ENCODE data around the gene RNF186. TPM values are rescaled to one million over a fixed set of nuclear protein-coding genes. Genes with fewer than 3 reads are reported as not detected.

Gene RNF186
- total and polyA plus RNA-seq, 2 donors (not counting 1 experiment from before 2014, with no cell fraction given): not detected

DNA sequence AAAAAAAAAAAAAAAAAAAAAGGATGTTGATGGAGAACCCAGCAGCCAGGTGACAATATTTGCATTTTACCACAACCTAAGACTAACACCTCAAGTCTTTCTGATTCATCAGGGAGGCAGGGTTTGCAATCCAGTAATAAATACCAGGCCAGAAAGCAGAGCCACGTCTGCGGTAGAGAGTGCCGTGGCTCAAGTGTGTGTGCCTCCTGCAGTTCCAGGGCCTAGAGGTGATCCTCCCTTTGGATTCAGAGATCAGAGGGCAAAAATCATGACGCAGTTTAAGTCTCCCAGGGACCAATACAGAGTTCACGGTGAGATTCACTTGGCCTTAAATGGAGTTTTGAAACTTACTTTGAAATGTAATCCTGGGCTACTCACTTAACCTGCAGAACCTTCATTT lies 50.2 kb downstream of the RNF186 start:
- H3K4me1 Mint-ChIP-seq: peaks cover 5% of the 10 kb centered on the region
- no peaks in the 10 kb centered on the region for H3K4me1 ChIP-seq (ENCODE audit: control insufficient read depth in 2 of 2, insufficient read depth in 2 of 2, low read length in 2 of 2)
- no peaks in the 10 kb centered on the region for H3K27me3 ChIP-seq (replicated peaks in 1 of 4; ENCODE audit: control extremely low read depth in 1 of 4, control insufficient read depth in 3 of 4, insufficient read depth in 4 of 4, low read length in 3 of 4)
- H3K79me2 ChIP-seq (ENCODE audit: control insufficient read depth, insufficient read depth, low read length): no peaks in the 10 kb centered on the region
- no peak overlapping the region for H3K4me3 Mint-ChIP-seq
- no peak for TF ChIP-seq EZH2 (IDR thresholded peaks at IDR 0.05; ENCODE audit: borderline replicate concordance, insufficient read depth, low read depth, low read length, poor library complexity, severe bottlenecking)
- TF ChIP-seq, protein P1, sequence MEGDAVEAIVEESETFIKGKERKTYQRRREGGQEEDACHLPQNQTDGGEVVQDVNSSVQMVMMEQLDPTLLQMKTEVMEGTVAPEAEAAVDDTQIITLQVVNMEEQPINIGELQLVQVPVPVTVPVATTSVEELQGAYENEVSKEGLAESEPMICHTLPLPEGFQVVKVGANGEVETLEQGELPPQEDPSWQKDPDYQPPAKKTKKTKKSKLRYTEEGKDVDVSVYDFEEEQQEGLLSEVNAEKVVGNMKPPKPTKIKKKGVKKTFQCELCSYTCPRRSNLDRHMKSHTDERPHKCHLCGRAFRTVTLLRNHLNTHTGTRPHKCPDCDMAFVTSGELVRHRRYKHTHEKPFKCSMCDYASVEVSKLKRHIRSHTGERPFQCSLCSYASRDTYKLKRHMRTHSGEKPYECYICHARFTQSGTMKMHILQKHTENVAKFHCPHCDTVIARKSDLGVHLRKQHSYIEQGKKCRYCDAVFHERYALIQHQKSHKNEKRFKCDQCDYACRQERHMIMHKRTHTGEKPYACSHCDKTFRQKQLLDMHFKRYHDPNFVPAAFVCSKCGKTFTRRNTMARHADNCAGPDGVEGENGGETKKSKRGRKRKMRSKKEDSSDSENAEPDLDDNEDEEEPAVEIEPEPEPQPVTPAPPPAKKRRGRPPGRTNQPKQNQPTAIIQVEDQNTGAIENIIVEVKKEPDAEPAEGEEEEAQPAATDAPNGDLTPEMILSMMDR (IDR thresholded peaks at IDR 0.05): no peak
- H3K36me3 ChIP-seq (replicated peaks in 1 of 2; ENCODE audit: control extremely low read depth in 1 of 2, control insufficient read depth in 1 of 2, extremely low read depth in 1 of 2, insufficient read depth in 2 of 2, low read length in 1 of 2): peaks cover 0 to 12% of the 10 kb centered on the region in 2 experiments
- 81% methylated on average over 5 of the region's 5 CpGs for WGBS (ENCODE audit: insufficient coverage)
- H3K9ac ChIP-seq (ENCODE audit: low read length): no peak overlapping the region
- POLR2A ChIA-PET: no interaction called here
- no peak for ATAC-seq (ENCODE audit: low read depth)
- H3K9me3 Mint-ChIP-seq (ENCODE audit: insufficient read depth): no peaks in the 10 kb centered on the region
- H3K4me2 ChIP-seq (replicated peaks; ENCODE audit: low read depth, low read length, poor library complexity, severe bottlenecking): no peak overlapping the region
- DNase-seq: no peak
- CTCF ChIA-PET: interaction anchor here (1.1 kb wide), 1 partner anchor 9 kb away, joined by 3 read pairs; no protein-coding TSS in a partner anchor
- H3K9me3 ChIP-seq (ENCODE audit: control extremely low read depth in 1 of 3, control insufficient read depth in 2 of 3, insufficient read depth in 1 of 3, low read length in 2 of 3): no peaks in the 10 kb centered on the region
- no peaks in the 10 kb centered on the region for H3K27me3 Mint-ChIP-seq
- no peak overlapping the region for H3K4me3 ChIP-seq (ENCODE audit: control extremely low read depth in 1 of 5, extremely low read depth in 1 of 5, insufficient read depth in 1 of 5, low read depth in 2 of 5, low read length in 4 of 5)
- H4K20me1 ChIP-seq (ENCODE audit: control insufficient read depth, insufficient read depth, low read length, poor library complexity, severe bottlenecking): no peaks in the 10 kb centered on the region
- no peak overlapping the region for H3K27ac Mint-ChIP-seq
- H2AFZ ChIP-seq (ENCODE audit: insufficient read depth, low read depth, low read length, poor library complexity, severe bottlenecking): no peak overlapping the region
- intact Hi-C loops (cut with micrococcal nuclease): no loop called here
- no peak overlapping the region for H3K27ac ChIP-seq (ENCODE audit: low read length in 2 of 2)

Other genes starting within 250 kb of the RNF186 start
- 0.74 TPM in 1 of 2 replicates, not detected in the other for gene NBL1, start 171.0 kb downstream of the RNF186 start, total RNA-seq
- gene NBL1, start 171.0 kb downstream of the RNF186 start, polyA plus RNA-seq: 0.66 and 0.97 TPM in 2 replicates
- not detected in 2 replicates for gene HTR6, start 150.4 kb downstream of the RNF186 start, total RNA-seq
- not detected in 2 replicates for gene HTR6, start 150.4 kb downstream of the RNF186 start, polyA plus RNA-seq
- gene TMCO4, start 15.4 kb downstream of the RNF186 start, total RNA-seq: 30.4 and 31.3 TPM in 2 replicates
- 17.3 and 21.7 TPM in 2 replicates for gene TMCO4, start 15.4 kb downstream of the RNF186 start, polyA plus RNA-seq
- gene OTUD3, start 67.1 kb upstream of the RNF186 start, total RNA-seq: 19.0 and 19.6 TPM in 2 replicates
- gene OTUD3, start 67.1 kb upstream of the RNF186 start, polyA plus RNA-seq: 4.2 and 6.6 TPM in 2 replicates
- not detected in 2 replicates for gene PLA2G2E, start 108.3 kb upstream of the RNF186 start, total RNA-seq
- gene PLA2G2E, start 108.3 kb upstream of the RNF186 start, polyA plus RNA-seq: not detected in 2 replicates
- not detected in 2 replicates for gene PLA2G2A, start 164.3 kb upstream of the RNF186 start, total RNA-seq
- not detected in 2 replicates for gene PLA2G2A, start 164.3 kb upstream of the RNF186 start, polyA plus RNA-seq